LNCAP (cell line): ENCODE data around the gene ZNF536.

Source experiments
- CTCF ChIP-seq: fragments of 450-650 bp; IDR thresholded peaks from 2 replicates; pipeline ENCODE4 v1.5.1; 2017; ENCODE audit warnings: mild to moderate bottlenecking

Gene ZNF536

GRCh38 chr19:30420881-30421280 lies 48.7 kb downstream of the ZNF536 start:
- TF ChIP-seq CTCF = no peak

GRCh38 chr19:30421571-30421970 lies 49.4 kb downstream of the ZNF536 start:
- no peak for TF ChIP-seq CTCF

- TF ChIP-seq CTCF = no peak
Measured at GRCh38 chr19:30423481-30423880, 51.3 kb downstream of the ZNF536 start.

- TF ChIP-seq CTCF = no peak
Measured at GRCh38 chr19:30425885-30426838, 54.0 kb downstream of the ZNF536 start.

- TF ChIP-seq CTCF = no peak
Measured at GRCh38 chr19:30426864-30427263, 54.7 kb downstream of the ZNF536 start.

GRCh38 chr19:30428092-30428680 lies 56.0 kb downstream of the ZNF536 start:
- TF ChIP-seq CTCF = no peak

GRCh38 chr19:30428844-30429243 lies 56.7 kb downstream of the ZNF536 start:
- no peak for TF ChIP-seq CTCF
